GM18498 (cell line): ENCODE data around the gene DXO.
"Not testable (repeated sequence)": the region's sequence is repeated elsewhere in the genome, so short reads cannot be mapped to it uniquely, and the experiment has no call there.

Source experiments
- ATAC-seq: cut with Tn5 transposase; IDR thresholded peaks from one replicate; pipeline ENCODE4 v1.9.1; 2021; ENCODE audit warnings: mild to moderate bottlenecking, moderate library complexity; ENCODE audit not compliant: unreplicated experiment

Gene DXO

DNA sequence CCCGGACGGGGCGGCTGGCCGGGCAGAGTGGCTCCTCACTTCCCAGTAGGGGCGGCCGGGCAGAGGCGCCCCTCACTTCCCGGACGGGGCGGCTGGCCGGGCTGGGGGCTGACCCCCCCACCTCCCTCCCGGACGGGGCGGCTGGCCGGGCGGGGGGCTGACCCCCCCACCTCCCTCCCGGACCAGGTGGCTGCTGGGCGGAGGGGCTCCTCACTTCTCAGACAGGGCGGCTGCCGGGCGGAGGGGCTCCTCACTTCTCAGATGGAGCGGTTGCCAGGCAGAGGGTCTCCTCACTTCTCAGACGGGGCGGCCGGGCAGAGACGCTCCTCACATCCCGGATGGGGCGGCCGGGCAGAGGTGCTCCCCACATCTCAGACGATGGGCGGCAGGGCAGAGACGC, 39.8 kb downstream of the DXO start:
- not testable (repeated sequence) for ATAC-seq

DNA sequence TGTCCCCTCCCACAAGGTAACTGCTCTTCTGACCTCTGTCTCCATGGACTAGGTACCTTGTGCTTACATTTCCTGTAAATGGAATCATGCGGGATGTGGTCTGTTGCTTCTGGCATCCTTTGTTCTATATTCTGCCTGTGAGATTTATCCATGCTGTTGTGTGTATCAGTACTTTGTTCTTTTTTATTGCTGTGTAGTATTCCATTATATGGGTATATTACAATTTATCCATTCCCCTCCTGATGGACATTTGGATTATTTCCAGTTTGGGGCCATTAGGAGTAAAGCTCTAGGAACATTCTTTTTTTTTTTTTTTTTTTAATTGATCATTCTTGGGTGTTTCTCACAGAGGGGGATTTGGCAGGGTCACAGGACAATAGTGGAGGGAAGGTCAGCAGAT, 41.0 kb downstream of the DXO start:
- no peak for ATAC-seq

GRCh38 chr6:31928672-31928939, 43.3 kb downstream of the DXO start:
- ATAC-seq: no peak

DNA sequence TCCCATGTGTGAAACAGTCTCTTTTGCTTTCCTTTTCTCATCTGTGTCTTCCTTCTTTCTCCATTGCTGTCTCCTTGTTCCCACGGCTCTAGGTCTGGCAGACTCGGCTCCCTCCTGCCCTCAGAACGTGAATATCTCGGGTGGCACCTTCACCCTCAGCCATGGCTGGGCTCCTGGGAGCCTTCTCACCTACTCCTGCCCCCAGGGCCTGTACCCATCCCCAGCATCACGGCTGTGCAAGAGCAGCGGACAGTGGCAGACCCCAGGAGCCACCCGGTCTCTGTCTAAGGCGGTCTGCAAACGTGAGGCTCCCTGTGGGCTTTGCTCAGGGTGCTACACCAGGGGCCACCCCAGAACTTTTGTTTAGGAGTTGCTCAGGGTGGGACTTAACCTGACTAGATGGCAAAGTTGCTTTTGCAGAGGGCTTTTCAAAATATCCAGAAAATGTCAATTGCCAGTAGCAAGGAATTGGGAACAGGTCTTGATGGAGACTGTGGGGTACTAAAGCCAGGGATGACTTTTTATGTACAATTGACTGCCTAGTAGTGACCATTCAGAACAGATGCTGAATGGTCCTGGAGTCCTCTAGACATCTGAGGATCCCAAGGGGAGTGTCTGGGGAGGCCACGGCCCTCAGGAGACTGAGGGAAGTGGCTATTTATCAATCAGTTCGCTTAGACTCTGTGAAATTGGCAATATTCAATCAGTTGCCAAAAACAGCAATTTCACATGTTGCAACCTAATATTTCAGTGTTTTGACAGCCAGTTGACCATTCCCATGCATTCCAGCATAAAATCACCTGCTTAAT, 43.9 kb downstream of the DXO start:
- no peak for ATAC-seq

- no peak for ATAC-seq
Observed at GRCh38 chr6:31927242-31927862, 44.6 kb downstream of the DXO start, which contains the start of gene C2. C2 (plus strand) TSS chr6:31927717; CDS start chr6:31927753, 36 bp downstream.

DNA sequence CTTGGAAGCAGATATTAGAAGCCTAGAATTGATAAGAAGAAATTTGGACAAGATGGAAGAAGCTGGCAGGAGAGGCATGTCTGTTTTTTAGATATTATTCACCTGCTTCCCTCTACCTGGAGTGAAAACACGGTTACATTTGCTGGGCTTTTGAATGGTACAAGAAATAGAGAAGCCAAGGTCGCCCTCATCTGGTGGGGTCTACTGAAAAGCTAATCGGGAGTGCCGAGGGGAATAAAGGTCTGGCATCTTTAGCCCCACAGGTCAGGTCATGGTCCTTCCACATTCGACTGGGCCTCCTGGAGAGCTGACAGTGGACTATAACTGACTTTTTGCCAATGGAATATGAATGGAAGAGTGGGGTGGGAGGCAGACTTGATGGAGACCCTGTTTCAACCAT, 49.0 kb downstream of the DXO start:
- ATAC-seq: no peak

- ATAC-seq: no peak
Observed at GRCh38 chr6:31920811-31921210, 51.1 kb downstream of the DXO start.
